Measurements from ENCODE around the gene MEGF8. TPM values are rescaled to one million over a fixed set of nuclear protein-coding genes. Genes with fewer than 3 reads are reported as not detected.

MEGF8 gene
- total and polyA plus RNA-seq, 9 of the 15 experiments (the other 6 are each of a cell fraction or from before 2014, with no cell fraction given): 0.28 to 13.1 (median 3.0) TPM

DNA sequence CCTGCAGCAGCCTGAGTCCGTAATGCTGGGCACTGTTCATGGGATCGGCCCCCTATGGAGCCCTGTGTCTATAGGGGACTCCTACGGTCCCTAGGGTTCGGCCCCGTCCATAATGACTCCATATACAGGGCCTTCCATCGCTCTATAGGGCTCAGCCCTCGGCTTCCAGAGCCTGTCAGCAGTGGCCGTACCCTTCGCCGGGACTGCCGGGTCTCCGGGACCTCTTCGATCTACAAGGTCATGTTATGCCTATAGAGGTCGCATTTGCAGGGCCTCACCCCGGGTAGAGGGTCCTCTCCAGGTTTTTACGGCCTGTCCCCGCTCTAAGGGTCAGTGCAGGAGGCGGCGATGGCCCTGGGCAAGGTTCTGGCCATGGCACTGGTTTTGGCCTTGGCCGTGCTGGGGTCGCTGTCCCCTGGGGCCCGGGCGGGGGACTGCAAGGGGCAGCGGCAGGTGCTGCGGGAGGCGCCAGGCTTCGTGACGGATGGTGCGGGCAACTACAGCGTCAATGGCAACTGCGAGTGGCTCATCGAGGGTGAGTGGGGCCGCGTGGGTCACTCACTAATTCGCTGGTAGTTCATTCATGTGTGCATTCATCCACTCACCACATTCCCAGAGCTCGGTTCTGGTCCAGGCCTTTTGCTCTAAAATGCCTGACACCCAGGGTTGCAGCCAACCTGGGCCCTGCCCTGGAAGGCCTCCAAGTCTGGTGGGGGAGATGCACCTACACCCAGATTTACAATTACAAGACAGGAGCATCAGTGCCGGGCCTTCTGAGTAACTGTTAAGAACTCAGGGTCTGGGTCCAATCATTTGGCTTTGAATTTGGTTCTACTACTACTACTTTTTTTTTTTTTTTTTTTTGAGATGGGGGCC lies 699 bp downstream of the MEGF8 start (continued):
- TF ChIP-seq, protein P1, sequence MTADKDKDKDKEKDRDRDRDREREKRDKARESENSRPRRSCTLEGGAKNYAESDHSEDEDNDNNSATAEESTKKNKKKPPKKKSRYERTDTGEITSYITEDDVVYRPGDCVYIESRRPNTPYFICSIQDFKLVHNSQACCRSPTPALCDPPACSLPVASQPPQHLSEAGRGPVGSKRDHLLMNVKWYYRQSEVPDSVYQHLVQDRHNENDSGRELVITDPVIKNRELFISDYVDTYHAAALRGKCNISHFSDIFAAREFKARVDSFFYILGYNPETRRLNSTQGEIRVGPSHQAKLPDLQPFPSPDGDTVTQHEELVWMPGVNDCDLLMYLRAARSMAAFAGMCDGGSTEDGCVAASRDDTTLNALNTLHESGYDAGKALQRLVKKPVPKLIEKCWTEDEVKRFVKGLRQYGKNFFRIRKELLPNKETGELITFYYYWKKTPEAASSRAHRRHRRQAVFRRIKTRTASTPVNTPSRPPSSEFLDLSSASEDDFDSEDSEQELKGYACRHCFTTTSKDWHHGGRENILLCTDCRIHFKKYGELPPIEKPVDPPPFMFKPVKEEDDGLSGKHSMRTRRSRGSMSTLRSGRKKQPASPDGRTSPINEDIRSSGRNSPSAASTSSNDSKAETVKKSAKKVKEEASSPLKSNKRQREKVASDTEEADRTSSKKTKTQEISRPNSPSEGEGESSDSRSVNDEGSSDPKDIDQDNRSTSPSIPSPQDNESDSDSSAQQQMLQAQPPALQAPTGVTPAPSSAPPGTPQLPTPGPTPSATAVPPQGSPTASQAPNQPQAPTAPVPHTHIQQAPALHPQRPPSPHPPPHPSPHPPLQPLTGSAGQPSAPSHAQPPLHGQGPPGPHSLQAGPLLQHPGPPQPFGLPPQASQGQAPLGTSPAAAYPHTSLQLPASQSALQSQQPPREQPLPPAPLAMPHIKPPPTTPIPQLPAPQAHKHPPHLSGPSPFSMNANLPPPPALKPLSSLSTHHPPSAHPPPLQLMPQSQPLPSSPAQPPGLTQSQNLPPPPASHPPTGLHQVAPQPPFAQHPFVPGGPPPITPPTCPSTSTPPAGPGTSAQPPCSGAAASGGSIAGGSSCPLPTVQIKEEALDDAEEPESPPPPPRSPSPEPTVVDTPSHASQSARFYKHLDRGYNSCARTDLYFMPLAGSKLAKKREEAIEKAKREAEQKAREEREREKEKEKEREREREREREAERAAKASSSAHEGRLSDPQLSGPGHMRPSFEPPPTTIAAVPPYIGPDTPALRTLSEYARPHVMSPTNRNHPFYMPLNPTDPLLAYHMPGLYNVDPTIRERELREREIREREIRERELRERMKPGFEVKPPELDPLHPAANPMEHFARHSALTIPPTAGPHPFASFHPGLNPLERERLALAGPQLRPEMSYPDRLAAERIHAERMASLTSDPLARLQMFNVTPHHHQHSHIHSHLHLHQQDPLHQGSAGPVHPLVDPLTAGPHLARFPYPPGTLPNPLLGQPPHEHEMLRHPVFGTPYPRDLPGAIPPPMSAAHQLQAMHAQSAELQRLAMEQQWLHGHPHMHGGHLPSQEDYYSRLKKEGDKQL (CRISPR knock-in tag; IDR thresholded peaks at IDR 0.05; ENCODE audit: borderline replicate concordance): no peak
- TF ChIP-seq, protein P2, sequence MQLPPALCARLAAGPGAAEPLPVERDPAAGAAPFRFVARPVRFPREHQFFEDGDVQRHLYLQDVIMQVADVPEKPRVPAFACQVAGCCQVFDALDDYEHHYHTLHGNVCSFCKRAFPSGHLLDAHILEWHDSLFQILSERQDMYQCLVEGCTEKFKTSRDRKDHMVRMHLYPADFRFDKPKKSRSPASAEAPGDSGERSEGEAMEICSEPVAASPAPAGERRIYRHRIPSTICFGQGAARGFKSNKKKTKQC (CRISPR knock-in tag; IDR thresholded peaks at IDR 0.05): no peak
- TF ChIP-seq, protein P3, sequence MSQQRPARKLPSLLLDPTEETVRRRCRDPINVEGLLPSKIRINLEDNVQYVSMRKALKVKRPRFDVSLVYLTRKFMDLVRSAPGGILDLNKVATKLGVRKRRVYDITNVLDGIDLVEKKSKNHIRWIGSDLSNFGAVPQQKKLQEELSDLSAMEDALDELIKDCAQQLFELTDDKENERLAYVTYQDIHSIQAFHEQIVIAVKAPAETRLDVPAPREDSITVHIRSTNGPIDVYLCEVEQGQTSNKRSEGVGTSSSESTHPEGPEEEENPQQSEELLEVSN (IDR thresholded peaks at IDR 0.05; ENCODE audit: borderline replicate concordance in 1 of 2, extremely low read depth in 1 of 2, insufficient read depth in 1 of 2, insufficient read length in 1 of 2, low read depth in 1 of 2, low read length in 1 of 2, poor library complexity in 1 of 2, severe bottlenecking in 1 of 2): peak in 1 of 2 experiments; percentile 35
- TF ChIP-seq, protein P4, sequence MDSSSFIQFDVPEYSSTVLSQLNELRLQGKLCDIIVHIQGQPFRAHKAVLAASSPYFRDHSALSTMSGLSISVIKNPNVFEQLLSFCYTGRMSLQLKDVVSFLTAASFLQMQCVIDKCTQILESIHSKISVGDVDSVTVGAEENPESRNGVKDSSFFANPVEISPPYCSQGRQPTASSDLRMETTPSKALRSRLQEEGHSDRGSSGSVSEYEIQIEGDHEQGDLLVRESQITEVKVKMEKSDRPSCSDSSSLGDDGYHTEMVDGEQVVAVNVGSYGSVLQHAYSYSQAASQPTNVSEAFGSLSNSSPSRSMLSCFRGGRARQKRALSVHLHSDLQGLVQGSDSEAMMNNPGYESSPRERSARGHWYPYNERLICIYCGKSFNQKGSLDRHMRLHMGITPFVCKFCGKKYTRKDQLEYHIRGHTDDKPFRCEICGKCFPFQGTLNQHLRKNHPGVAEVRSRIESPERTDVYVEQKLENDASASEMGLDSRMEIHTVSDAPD (CRISPR knock-in tag; IDR thresholded peaks at IDR 0.05): no peak
- TF ChIP-seq ZZZ3 (IDR thresholded peaks at IDR 0.05): no peak
- TF ChIP-seq ZNF778 (CRISPR knock-in tag; IDR thresholded peaks at IDR 0.05): no peak
- TF ChIP-seq TEAD4 (IDR thresholded peaks at IDR 0.05; ENCODE audit: low read length): no peak
- TF ChIP-seq TEAD4 (CRISPR knock-in tag; IDR thresholded peaks at IDR 0.05; ENCODE audit: borderline replicate concordance): no peak
- TF ChIP-seq JUN (IDR thresholded peaks at IDR 0.05; ENCODE audit: borderline replicate concordance, low read depth, low read length): no peak
- TF ChIP-seq JUN (CRISPR knock-in tag; IDR thresholded peaks at IDR 0.05; ENCODE audit: borderline replicate concordance): 0 out of 2 replicates have a peak, but pooled peaks have one; percentile 48
- no peak for TF ChIP-seq SREBF1 (IDR thresholded peaks at IDR 0.05; ENCODE audit: borderline replicate concordance, low read depth, low read length)
- no peak for TF ChIP-seq BCOR (IDR thresholded peaks at IDR 0.05)
- TF ChIP-seq ZNF644 (tag; IDR thresholded peaks at IDR 0.05; ENCODE audit: low read depth): no peak
- TF ChIP-seq ZNF717 (CRISPR knock-in tag; IDR thresholded peaks at IDR 0.05): peak; percentile 4; the same call in 1 of the 2 replicates
- TF ChIP-seq ZNF551 (CRISPR knock-in tag; IDR thresholded peaks at IDR 0.05): no peak
- TF ChIP-seq STAT5A (IDR thresholded peaks at IDR 0.05; ENCODE audit: borderline replicate concordance, low read length): no peak
- no peak for TF ChIP-seq SMARCC2 (IDR thresholded peaks at IDR 0.05; ENCODE audit: low read depth)
- no peak for TF ChIP-seq POLR2B (IDR thresholded peaks at IDR 0.05; ENCODE audit: low read depth, partially characterized antibody)
- 0 out of 2 replicates have a peak, but pooled peaks have one; percentile 34 for TF ChIP-seq ZNF766 (CRISPR knock-in tag; conservative IDR thresholded peaks at IDR 0.05)
- no peak for TF ChIP-seq KHSRP (IDR thresholded peaks at IDR 0.05)

Measured in K562 (cell line).